Mammary epithelial cell (primary cell): Measurements from ENCODE around the gene ZXDC.

ENCODE experiments used
- EZH2 ChIP-seq: IDR thresholded peaks from 2 replicates; pipeline ENCODE4 v1.6.1; 2012; ENCODE audit warnings: low read length, inconsistent platforms, borderline replicate concordance
- TF ChIP-seq, protein P1 (sequence below), 2 donors: IDR thresholded peaks in 1 of 2; conservative IDR thresholded peaks in 1 of 2; 2 replicates each; pipeline ENCODE4 v1.5.1; 2011 to 2012; ENCODE audit warnings: inconsistent platforms in 2 of 2, low read length in 2 of 2, mild to moderate bottlenecking in 2 of 2, control low read depth in 1 of 2, low read depth in 1 of 2; ENCODE audit not compliant: insufficient read depth in 1 of 2; ENCODE audit errors: extremely low read depth in 1 of 2

DNA sequence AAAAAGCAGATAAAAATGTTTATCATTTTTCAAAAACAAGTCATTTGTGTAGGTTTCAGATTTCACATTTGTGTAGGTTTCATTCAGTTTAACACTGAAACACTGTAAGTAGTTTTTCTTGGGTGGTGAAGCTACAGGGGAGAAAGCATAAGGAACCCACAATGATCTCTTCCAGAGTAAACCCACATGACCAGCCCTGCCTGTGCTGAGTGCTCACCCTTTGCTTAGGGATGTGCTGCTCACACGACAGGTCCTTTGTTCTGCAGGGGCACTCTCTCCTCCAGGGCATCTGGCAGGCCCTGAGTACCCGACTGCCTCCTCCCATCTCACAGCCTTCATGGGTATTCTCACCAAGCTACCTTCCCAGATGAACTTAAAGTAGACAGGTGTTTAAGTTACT lies 28.9 kb downstream of the ZXDC start:
- no peak for TF ChIP-seq EZH2
- TF ChIP-seq, protein P1, sequence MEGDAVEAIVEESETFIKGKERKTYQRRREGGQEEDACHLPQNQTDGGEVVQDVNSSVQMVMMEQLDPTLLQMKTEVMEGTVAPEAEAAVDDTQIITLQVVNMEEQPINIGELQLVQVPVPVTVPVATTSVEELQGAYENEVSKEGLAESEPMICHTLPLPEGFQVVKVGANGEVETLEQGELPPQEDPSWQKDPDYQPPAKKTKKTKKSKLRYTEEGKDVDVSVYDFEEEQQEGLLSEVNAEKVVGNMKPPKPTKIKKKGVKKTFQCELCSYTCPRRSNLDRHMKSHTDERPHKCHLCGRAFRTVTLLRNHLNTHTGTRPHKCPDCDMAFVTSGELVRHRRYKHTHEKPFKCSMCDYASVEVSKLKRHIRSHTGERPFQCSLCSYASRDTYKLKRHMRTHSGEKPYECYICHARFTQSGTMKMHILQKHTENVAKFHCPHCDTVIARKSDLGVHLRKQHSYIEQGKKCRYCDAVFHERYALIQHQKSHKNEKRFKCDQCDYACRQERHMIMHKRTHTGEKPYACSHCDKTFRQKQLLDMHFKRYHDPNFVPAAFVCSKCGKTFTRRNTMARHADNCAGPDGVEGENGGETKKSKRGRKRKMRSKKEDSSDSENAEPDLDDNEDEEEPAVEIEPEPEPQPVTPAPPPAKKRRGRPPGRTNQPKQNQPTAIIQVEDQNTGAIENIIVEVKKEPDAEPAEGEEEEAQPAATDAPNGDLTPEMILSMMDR (conservative IDR thresholded peaks at IDR 0.05 in 1 of 2, IDR thresholded peaks at IDR 0.05 in 1 of 2; ENCODE audit: extremely low read depth in 1 of 2, insufficient read depth in 1 of 2, low read depth in 1 of 2, low read length in 2 of 2) = no peak
